NCI-H460 (cell line): ENCODE data around the gene CARD11. TPM values are rescaled to one million over a fixed set of nuclear protein-coding genes. Genes with fewer than 3 reads are reported as not detected.

Experiments
- DNase-seq: peaks from one replicate; pipeline ENCODE4 v3.0.0-alpha.2; 2016; ENCODE audit warnings: low read depth; ENCODE audit errors: extremely low read depth
- total RNA-seq: library from RNA; depleted of rRNA; stranded (reverse); fragments of >200 nt; shearing (Covaris generic); gene quantifications from 2 replicates; pipeline ENCODE4 v1.2.3, GENCODE V29; 2014

CARD11 gene
- total RNA-seq, 1 experiment from 2014 or later: 0.05 TPM

DNA sequence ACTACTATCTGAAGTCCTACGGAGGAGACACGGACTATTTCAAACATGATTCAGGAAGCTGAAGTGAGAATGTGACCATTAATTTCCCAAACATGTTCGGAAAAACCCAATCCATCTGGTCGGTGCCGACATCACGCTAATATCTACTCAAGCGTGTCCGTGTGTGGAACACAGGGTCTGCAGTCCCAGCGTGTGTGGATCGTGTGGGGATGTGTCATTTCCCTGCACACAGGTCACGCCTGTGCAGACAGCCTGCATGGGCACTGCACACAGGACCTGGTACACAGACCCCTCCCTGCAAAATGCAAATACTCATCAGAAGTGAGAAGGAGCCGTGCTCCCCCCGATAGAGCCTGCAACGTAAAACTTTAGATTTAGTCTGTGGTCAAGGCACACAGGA, 57.8 kb downstream of the CARD11 start:
- no peak for DNase-seq

- no peak for DNase-seq
Measured at GRCh38 chr7:2984091-2984490, 59.6 kb downstream of the CARD11 start.

DNA sequence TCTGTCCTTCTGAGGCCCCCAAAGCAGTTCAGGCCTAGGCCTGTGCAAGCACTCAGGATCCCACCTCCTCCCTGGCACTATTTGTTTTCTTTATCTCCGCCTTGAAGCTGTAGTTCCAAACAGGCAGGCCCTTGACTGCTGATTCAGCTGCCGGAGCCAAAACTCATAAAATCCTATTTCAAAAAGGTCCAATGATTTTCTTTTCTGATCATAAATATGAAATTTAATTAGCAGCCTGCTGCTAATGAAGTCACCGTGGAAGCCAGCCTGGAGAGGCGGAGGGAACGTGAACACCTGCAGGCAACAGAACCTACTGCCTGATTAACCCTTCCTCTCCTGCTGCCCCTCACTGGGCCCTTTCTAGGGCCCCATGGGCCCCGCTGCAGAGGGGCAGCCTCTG, 60.1 kb downstream of the CARD11 start:
- DNase-seq: no peak

GRCh38 chr7:2982831-2983230, 60.8 kb downstream of the CARD11 start:
- DNase-seq: no peak

- no peak for DNase-seq
Measured at GRCh38 chr7:2982401-2982800, 61.3 kb downstream of the CARD11 start.

GRCh38 chr7:2981103-2981480, 62.6 kb downstream of the CARD11 start:
- DNase-seq: no peak

GRCh38 chr7:2980401-2981102, 63.1 kb downstream of the CARD11 start:
- DNase-seq: no peak

DNA sequence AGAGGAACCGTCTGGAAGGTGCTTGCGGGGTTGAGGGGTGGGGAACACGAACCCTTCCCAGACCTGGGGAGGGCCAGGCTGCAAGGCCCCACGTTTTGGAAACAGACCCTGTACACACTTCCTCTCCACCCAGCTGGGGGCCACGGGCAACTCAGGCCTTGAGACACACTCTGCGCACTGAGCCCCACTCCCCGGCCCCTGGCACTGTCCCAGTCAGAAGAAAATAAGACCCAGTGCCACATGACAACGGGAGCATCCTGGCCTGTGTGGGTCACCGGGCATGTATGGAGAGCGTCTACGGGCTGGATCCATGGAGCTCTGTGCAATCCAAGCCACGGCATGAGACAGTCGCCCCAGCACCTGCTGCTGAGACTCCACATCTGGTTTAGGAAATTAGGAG, 63.7 kb downstream of the CARD11 start:
- no peak for DNase-seq

GRCh38 chr7:2979201-2979631, 64.5 kb downstream of the CARD11 start:
- no peak for DNase-seq

DNA sequence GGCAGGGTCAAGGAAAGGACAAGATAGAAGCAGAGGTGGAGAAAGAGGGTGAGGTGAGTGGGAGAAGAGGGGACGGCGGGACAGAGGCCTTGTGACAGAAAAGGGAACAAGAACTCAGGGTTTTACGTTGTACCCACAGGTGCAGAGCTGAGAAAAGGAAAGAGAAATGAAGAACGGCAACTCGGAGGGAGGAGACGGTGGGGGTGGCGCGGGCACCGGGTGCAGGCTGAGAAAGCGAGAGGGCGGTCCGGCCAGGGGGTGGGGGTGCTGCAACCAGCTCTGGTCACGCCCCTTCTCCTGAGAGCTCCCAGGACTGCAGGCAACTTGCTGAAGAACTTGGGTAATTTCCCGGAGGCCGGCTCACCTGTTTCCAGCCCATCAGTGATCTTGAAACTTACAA, 65.3 kb downstream of the CARD11 start:
- no peak for DNase-seq

DNA sequence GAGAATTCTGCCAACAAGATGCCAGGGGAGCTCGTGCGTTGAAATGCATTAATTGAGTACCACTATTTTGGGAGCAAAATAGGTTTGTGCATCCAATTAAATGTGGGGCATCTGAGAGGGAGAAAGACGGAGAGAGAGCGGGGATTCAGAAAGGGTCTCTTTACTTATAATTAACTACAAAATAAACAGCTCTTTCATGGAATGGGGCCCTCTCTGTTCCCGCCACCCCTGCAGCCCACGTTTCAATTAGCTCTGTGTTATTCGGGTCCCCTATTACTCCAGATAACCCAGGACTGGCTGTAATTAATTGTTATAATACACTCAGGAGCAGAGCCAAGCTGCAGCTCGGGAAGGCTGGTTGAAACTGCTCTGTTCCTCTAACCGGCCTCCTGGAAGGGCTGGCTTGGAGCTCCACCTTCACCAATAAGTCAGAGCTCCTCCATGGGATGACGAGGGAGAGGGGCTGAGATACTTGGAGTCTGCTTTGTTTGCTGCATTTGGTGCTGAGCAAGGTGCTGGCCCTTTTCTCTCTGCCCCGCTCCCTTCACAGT, 67.8 kb downstream of the CARD11 start:
- no peak for DNase-seq

DNA sequence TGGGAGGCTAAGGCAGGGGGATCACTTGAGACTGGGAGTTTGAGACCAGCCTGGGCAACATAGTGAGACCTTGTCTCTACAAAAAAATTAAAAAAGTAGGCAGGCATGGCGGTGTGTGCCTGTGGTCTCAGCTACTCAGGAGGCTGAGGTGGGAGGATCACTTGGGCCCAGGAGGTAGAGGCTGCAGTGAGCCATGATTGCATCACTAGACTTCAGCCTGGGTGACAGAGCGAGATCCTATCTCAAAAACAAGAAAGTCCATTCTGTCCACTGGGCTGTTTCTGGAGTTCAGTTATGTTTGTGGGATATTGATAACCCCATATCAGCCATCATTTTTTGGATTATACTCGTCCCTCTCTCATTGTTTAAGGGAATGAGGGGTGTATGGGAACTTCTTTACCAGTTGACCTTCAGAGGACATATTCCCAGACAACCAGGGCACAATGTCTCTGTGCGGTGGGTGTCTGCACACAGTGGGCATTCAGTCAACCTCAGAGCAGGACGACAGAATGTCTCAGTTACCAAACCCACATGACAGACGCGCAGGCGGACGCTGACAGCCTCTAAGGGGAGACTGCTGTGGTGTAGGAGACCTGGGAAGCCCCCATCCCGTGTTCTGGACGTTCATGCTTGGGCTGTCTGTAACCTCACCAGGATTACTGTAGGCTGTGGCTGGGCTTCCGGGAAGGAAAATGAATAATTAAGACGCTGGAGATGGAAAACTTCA, 69.4 kb downstream of the CARD11 start:
- DNase-seq: no peak

GRCh38 chr7:2972835-2973161, 70.9 kb downstream of the CARD11 start:
- no peak for DNase-seq

- DNase-seq: no peak
Measured at GRCh38 chr7:2971914-2972834, 71.5 kb downstream of the CARD11 start.

GRCh38 chr7:2970861-2971260, 72.8 kb downstream of the CARD11 start:
- DNase-seq: no peak

DNA sequence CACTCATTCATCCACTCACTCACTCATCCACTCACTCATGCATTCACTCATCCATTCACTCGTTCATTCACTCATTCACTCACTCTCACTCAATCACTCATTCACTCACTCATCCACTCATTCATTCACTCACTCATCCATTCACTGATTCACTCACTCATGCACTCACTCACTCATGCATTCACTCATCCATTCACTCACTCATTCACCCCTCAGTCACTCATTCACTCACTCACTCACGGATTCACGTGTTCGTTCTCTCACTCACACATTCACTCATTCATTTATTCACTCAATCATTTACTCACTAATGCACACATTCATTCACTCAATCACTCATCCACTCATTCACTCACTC, 73.4 kb downstream of the CARD11 start:
- DNase-seq: no peak

DNA sequence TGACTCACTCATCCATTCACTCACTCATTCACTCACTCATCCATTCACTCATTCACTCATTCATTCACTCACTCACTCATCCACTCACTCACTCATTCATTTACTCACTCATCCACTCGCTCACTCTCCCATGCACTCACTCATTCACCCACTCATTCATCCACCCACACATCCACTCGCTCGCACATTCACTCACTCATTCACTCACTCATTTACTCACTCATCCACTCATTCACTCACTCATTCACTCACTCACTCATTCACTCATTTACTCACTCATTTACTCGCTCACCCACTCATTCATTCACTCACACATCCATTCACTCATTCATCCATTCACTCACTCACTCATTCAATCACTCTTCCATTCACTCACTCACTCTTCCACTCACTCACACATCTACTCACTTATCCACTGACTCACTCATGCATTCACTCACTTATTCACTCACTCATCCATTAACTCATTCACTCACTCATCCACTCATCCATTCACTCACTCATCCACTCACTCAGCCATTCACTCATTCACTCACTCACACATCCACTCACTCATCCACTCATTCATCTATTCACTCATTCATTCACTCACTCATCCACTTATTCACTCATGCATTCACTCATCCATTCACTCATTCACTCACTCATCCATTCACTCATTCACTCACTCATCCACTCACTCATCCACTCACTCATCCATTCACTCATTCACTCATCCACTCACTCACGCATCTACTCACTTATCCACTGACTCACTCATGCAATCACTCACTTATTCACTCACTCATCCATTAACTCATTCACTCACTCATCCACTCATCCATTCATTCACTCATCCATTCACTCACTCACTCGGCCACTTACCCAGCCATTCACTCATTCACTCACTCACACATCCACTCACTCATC, 74.0 kb downstream of the CARD11 start:
- no peak for DNase-seq

DNA sequence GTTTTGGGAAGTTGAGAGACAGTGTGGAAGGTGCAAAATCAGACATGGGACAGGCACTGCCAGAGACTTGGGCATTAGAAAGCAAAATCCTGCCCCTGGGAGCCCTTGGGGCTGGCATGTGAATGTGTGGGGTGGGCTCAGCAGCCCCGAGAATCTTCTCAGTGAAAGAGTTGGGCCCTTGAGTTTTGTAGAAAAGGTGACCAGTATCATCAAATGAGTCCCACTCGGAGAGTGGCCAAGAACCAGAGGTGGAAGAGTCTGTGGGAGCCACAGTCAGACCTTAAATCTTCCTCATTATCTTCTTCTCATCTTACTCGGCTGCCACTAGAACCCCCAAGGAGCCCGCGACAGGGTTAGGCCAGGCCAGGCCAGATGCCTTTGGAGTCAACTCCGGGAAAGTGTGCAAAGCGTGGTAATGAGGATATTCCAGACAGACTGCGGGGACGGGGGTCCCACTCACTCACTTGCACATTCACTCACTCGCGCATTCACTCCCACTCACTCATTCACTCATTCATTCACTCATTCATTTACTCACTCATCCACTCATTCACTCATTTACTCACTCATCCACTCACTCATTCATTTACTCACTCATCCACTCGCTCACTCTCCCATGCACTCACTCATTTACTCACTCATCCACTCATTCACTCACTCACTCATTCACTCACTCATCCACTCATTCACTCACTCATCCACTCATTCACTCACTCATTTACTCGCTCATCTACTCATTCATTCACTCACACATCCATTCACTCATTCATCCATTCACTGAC, 74.9 kb downstream of the CARD11 start:
- DNase-seq: no peak

DNA sequence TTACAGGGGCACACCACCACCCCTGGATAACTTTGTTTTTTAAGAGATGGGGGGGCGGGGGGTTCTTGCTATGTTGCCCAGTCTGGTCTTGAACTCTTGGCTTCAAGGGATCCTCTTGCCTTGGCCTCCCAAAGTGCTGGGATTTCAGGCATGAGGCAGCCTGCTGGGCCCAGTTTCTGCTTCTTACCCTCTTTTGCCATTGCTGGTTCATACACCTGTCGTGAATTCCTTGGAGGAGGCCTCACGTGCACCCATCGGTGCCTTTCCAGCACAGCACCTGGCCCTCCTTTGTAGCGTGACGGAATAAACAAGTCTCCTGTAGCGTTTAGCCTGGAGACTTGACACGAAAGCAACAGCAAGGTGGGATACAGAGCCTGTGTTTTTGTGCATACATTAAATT, 75.5 kb downstream of the CARD11 start:
- no peak for DNase-seq
